Measurements from ENCODE around the gene PLXNB3.

DNA sequence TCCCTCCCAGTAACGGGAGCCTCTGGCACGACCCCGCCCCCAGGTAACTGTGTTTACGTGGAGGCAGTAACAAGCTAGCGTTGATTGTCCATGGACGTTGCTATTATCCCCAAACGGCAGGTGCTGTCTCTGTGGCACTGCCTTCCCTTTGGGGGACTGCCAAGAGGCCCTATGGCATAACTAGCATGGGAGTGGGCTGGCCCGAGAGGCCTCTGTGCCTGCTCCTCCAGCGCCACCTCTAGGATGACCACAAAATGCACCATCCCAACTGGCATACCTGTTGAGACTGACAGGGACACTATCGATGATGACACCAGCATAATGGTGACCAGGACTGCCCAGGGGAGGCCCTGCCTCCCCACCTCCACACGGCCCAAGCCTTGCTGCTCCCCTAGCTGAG, 18.3 kb downstream of the PLXNB3 start:
- TF ChIP-seq GLIS3 (CRISPR knock-in tag; IDR thresholded peaks at IDR 0.05) (no peak), ZFP3 (CRISPR knock-in tag; IDR thresholded peaks at IDR 0.05) (no peak), RARB (CRISPR knock-in tag; IDR thresholded peaks at IDR 0.05) (no peak), PATZ1 (CRISPR knock-in tag; IDR thresholded peaks at IDR 0.05; ENCODE audit: borderline replicate concordance) (no peak), ISL1 (CRISPR knock-in tag; IDR thresholded peaks at IDR 0.05) (no peak), TOX (CRISPR knock-in tag; IDR thresholded peaks at IDR 0.05; ENCODE audit: borderline replicate concordance) (no peak), ZC3H10 (CRISPR knock-in tag; IDR thresholded peaks at IDR 0.05) (no peak), ZNF565 (CRISPR knock-in tag; conservative IDR thresholded peaks at IDR 0.05; ENCODE audit: low read depth) (no peak)
- TF ChIP-seq, protein P1, sequence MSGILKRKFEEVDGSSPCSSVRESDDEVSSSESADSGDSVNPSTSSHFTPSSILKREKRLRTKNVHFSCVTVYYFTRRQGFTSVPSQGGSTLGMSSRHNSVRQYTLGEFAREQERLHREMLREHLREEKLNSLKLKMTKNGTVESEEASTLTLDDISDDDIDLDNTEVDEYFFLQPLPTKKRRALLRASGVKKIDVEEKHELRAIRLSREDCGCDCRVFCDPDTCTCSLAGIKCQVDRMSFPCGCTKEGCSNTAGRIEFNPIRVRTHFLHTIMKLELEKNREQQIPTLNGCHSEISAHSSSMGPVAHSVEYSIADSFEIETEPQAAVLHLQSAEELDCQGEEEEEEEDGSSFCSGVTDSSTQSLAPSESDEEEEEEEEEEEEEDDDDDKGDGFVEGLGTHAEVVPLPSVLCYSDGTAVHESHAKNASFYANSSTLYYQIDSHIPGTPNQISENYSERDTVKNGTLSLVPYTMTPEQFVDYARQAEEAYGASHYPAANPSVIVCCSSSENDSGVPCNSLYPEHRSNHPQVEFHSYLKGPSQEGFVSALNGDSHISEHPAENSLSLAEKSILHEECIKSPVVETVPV (CRISPR knock-in tag; IDR thresholded peaks at IDR 0.05) = no peak
- TF ChIP-seq, protein P2, sequence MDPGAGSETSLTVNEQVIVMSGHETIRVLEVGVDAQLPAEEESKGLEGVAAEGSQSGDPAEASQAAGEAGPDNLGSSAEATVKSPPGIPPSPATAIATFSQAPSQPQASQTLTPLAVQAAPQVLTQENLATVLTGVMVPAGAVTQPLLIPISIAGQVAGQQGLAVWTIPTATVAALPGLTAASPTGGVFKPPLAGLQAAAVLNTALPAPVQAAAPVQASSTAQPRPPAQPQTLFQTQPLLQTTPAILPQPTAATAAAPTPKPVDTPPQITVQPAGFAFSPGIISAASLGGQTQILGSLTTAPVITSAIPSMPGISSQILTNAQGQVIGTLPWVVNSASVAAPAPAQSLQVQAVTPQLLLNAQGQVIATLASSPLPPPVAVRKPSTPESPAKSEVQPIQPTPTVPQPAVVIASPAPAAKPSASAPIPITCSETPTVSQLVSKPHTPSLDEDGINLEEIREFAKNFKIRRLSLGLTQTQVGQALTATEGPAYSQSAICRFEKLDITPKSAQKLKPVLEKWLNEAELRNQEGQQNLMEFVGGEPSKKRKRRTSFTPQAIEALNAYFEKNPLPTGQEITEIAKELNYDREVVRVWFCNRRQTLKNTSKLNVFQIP (CRISPR knock-in tag; IDR thresholded peaks at IDR 0.05; ENCODE audit: borderline replicate concordance, low read depth) = no peak
